22Rv1 (cell line): Measurements from ENCODE around the gene KIRREL3.

Experiments
- ZFX ChIP-seq: fragments of 450-650 bp; IDR thresholded peaks from 2 replicates; pipeline ENCODE4 v1.6.1; 2017; ENCODE audit warnings: antibody characterized with exemption, borderline replicate concordance
- TF ChIP-seq, protein P1 (sequence below): fragments of 450-650 bp; IDR thresholded peaks from 2 replicates; pipeline ENCODE4 v1.5.1; 2017; ENCODE audit warnings: mild to moderate bottlenecking

DNA sequence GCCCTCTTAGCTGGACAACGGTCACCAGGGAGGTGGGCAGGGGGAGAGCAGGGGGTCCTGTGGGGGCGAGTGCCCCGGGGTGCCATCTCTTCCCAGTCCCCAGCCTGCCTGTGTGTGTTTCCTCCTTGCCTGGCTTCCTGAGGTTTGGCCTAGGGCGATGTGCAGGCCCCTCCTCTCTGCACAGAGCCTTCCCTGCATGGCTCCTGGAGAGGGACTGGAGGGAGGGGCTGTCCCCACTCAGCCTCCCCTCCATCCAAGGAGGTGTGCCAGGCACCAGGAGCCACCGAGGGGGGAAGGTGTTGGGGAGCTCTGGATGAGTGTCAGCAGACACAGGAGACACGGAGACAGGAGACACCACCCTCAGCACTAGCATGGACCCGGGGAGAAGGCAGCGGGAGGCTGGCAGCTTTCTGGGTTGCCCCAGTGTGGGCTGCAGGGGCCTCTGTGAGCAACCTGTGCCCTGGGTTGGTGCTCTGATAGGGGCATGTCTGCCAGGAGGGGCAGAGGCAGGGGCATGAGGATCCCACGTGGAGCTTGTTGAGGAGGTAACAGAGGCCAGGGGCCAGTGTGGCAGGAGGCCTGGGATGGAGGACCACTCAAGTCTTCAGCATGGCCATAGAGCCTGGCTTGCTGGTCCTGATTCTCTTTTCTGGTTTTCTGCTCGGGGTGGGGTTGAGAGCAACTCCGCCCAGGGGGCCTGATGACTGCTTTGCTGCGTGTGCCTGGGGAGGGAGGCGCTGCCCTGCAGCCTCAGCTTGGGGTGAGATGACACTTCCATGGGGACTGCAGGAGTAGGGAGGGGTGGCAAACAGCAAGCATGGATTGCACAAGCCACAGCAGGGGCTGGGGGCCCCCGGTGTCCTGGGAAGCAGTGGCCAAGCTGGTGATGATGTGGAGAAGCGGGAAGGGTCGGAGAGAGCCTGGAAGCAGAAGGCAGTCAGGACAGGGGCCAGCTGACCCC lies 566.3 kb downstream of the KIRREL3 start:
- TF ChIP-seq, protein P1, sequence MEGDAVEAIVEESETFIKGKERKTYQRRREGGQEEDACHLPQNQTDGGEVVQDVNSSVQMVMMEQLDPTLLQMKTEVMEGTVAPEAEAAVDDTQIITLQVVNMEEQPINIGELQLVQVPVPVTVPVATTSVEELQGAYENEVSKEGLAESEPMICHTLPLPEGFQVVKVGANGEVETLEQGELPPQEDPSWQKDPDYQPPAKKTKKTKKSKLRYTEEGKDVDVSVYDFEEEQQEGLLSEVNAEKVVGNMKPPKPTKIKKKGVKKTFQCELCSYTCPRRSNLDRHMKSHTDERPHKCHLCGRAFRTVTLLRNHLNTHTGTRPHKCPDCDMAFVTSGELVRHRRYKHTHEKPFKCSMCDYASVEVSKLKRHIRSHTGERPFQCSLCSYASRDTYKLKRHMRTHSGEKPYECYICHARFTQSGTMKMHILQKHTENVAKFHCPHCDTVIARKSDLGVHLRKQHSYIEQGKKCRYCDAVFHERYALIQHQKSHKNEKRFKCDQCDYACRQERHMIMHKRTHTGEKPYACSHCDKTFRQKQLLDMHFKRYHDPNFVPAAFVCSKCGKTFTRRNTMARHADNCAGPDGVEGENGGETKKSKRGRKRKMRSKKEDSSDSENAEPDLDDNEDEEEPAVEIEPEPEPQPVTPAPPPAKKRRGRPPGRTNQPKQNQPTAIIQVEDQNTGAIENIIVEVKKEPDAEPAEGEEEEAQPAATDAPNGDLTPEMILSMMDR: no peak
- TF ChIP-seq ZFX: no peak
